MCF 10A (cell line): ENCODE data around the gene SMARCC2. TPM values are rescaled to one million over a fixed set of nuclear protein-coding genes. Genes with fewer than 3 reads are reported as not detected.

Source experiments
- BruUV-seq: library from RNA; stranded (reverse); fragments of 400-500 nt; replicated peaks from 2 replicates; lab custom pipeline; 2021; lab: Mats Ljungman, UMichigan
- CTCF ChIA-PET: fragments of 300-600 bp; sonication (Branson Sonifier 250); formaldehyde crosslinking; extraction: SDS; loops from one replicate; lab custom pipeline; 2021; ENCODE audit warnings: antibody characterized with exemption, inconsistent platforms; lab: Yijun Ruan, JAX
- POLR2A ChIA-PET: fragments of 300-600, 350-650 bp; sonication (Branson Sonifier 250); formaldehyde crosslinking; extraction: SDS; loops from one replicate; lab custom pipeline; 2020; ENCODE audit warnings: antibody characterized with exemption, inconsistent platforms; lab: Yijun Ruan, JAX
- DNase-seq: peaks from one replicate; pipeline ENCODE4 v3.0.0-alpha.2; 2018; ENCODE audit not compliant: unreplicated experiment
- H3K27ac Mint-ChIP-seq: one replicate; pipeline ENCODE4 v1.8.0; 2022; ENCODE audit warnings: mild to moderate bottlenecking, low read depth, mixed read lengths; ENCODE audit not compliant: unreplicated experiment
- H3K27me3 Mint-ChIP-seq: one replicate; pipeline ENCODE4 v1.8.0; 2022; ENCODE audit warnings: mixed read lengths; ENCODE audit not compliant: insufficient read depth, unreplicated experiment
- H3K36me3 Mint-ChIP-seq: one replicate; pipeline ENCODE4 v1.8.0; 2022; ENCODE audit warnings: mild to moderate bottlenecking, moderate library complexity, mixed read lengths; ENCODE audit not compliant: insufficient read depth, unreplicated experiment
- H3K4me1 Mint-ChIP-seq: one replicate; pipeline ENCODE4 v1.8.0; 2022; ENCODE audit warnings: mixed read lengths; ENCODE audit not compliant: insufficient read depth, unreplicated experiment
- H3K4me3 Mint-ChIP-seq: one replicate; pipeline ENCODE4 v1.8.0; 2022; ENCODE audit warnings: mild to moderate bottlenecking, moderate library complexity, mixed read lengths; ENCODE audit not compliant: unreplicated experiment
- H3K9me3 Mint-ChIP-seq: one replicate; pipeline ENCODE4 v1.8.0; 2022; ENCODE audit warnings: mixed read lengths; ENCODE audit not compliant: unreplicated experiment
- CTCF ChIP-seq: fragments of 200-600 bp; IDR thresholded peaks from one replicate; pipeline ENCODE4 v1.8.0; 2022; ENCODE audit warnings: antibody characterized with exemption, mild to moderate bottlenecking; ENCODE audit not compliant: unreplicated experiment
- intact Hi-C: fragments of 100-400 bp; cut with micrococcal nuclease; formaldehyde crosslinking; loops from 2 replicates; pipeline ENCODE4 v1.14.1; 2022
- total RNA-seq: library from RNA; stranded (reverse); gene quantifications from 2 replicates; pipeline ENCODE4 v1.2.3, GENCODE V29; 2022

Gene SMARCC2
- total RNA-seq, 1 experiment from 2014 or later, result 52.1 TPM

GRCh38 chr12:56162468-56163290 lies 26.6 kb downstream of the SMARCC2 start:
- Mint-ChIP-seq H3K4me1 (peaks cover 26% of the 10 kb centered on the region), H3K36me3 (peaks cover 99% of the 10 kb centered on the region), H3K27me3 (no peaks in the 10 kb centered on the region), H3K9me3 (no peaks in the 10 kb centered on the region), H3K4me3 (no peak overlapping the region), H3K27ac (peak overlapping the region; percentile 29)
- ChIA-PET POLR2A (interaction anchor here (0.6 to 7.6 kb wide), 9 partner anchors 9 to 424 kb away, joined by 3 to 146 read pairs (median 6); partner anchors contain the start of genes ESYT1, MYL6B, RPL41 and SMARCC2), CTCF (interaction anchor here (0.6 to 6.1 kb wide), 9 partner anchors 13 to 1478 kb away, joined by 3 to 36 read pairs (median 3); partner anchors contain the start of genes SMARCC2 and ZC3H10)
- TF ChIP-seq CTCF, result no peak
- intact Hi-C loops, result no loop called here
- no peak for DNase-seq
- BruUV-seq, result TSS peak; percentile 22

GRCh38 chr12:56161690-56162351 lies 27.5 kb downstream of the SMARCC2 start:
- Mint-ChIP-seq H3K4me3 (peak overlapping the region; percentile 97), H3K27me3 (no peaks in the 10 kb centered on the region), H3K9me3 (no peaks in the 10 kb centered on the region), H3K27ac (peak overlapping the region; percentile 29), H3K4me1 (peaks cover 26% of the 10 kb centered on the region), H3K36me3 (peaks cover 90% of the 10 kb centered on the region)
- no peak for TF ChIP-seq CTCF
- CTCF ChIA-PET, result interaction anchor here (0.7 to 6.1 kb wide), 8 partner anchors 14 to 1479 kb away, joined by 3 to 36 read pairs (median 3); partner anchors contain the start of genes ESYT1, RNF41, SMARCC2 and ZC3H10
- POLR2A ChIA-PET, result interaction anchor here (1.1 to 7.6 kb wide), 5 partner anchors 9 to 43 kb away, joined by 3 to 146 read pairs (median 70); partner anchors contain the start of genes ESYT1, MYL6B, RPL41 and SMARCC2
- BruUV-seq, result no TSS peak
- DNase-seq, result no peak
- intact Hi-C loops, result no loop called here

GRCh38 chr12:56160894-56161689 lies 28.2 kb downstream of the SMARCC2 start:
- peaks cover 83% of the 10 kb centered on the region for H3K36me3 Mint-ChIP-seq
- ChIA-PET CTCF (interaction anchor here (1.1 to 6.1 kb wide), 7 partner anchors 15 to 61 kb away, joined by 3 to 36 read pairs (median 3); partner anchors contain the start of genes ESYT1, RNF41, SMARCC2 and ZC3H10), POLR2A (interaction anchor here (0.6 to 7.6 kb wide), 10 partner anchors 8 to 231 kb away, joined by 3 to 146 read pairs (median 11); partner anchors contain the start of genes ESYT1, MYL6B, RPL41 and SMARCC2)
- BruUV-seq, result no TSS peak
- TF ChIP-seq CTCF, result no peak
- peak overlapping the region; percentile 100 for H3K27ac Mint-ChIP-seq
- peaks cover 26% of the 10 kb centered on the region for H3K4me1 Mint-ChIP-seq
- intact Hi-C loops, result no loop called here
- H3K4me3 Mint-ChIP-seq, result peak overlapping the region; percentile 97
- no peaks in the 10 kb centered on the region for H3K9me3 Mint-ChIP-seq
- no peak for DNase-seq
- no peaks in the 10 kb centered on the region for H3K27me3 Mint-ChIP-seq
